NCI-H1694 (cell line): ENCODE results near the gene HAO2.
A peak's percentile ranks its signal among the peaks of the same experiment; 100 is the strongest.
"Not testable (repeated sequence)": the region's sequence is repeated elsewhere in the genome, so short reads cannot be mapped to it uniquely, and the experiment has no call there.

Experiments
- DNase-seq: peaks from one replicate; lab custom pipeline; 2025; lab: John Stamatoyannopoulos, UW

Gene HAO2

GRCh38 chr1:119368554-119368953 lies at the start of gene HAO2:
TSS of gene HAO2 (plus strand) at chr1:119368785. CDS start at chr1:119381086, 12,301 bp downstream.
- no peak for DNase-seq

- DNase-seq = no peak
These were observed 48.5 kb upstream of the HAO2 start for GRCh38 chr1:119320100-119320499.

GRCh38 chr1:119321666-119322419 lies 46.7 kb upstream of the HAO2 start:
- DNase-seq = no peak

GRCh38 chr1:119323216-119323982 lies 45.2 kb upstream of the HAO2 start:
- DNase-seq = no peak

GRCh38 chr1:119324198-119324597 lies 44.4 kb upstream of the HAO2 start:
- no peak for DNase-seq

GRCh38 chr1:119326251-119326650 lies 42.3 kb upstream of the HAO2 start:
- no peak for DNase-seq

GRCh38 chr1:119327094-119327449 lies 41.5 kb upstream of the HAO2 start:
- DNase-seq = no peak

GRCh38 chr1:119327450-119328155 lies 41.0 kb upstream of the HAO2 start:
- DNase-seq = peak; percentile 18

GRCh38 chr1:119329541-119330461 lies 38.8 kb upstream of the HAO2 start:
- no peak for DNase-seq

GRCh38 chr1:119330466-119331189 lies 38.0 kb upstream of the HAO2 start:
- DNase-seq = no peak

- DNase-seq = no peak
These were observed 37.4 kb upstream of the HAO2 start for GRCh38 chr1:119331190-119331515.

GRCh38 chr1:119331915-119332314 lies 36.7 kb upstream of the HAO2 start:
- DNase-seq = no peak

GRCh38 chr1:119332622-119333021 lies 36.0 kb upstream of the HAO2 start:
- DNase-seq = no peak

- no peak for DNase-seq
These were observed 35.3 kb upstream of the HAO2 start for GRCh38 chr1:119333163-119333896.

GRCh38 chr1:119333897-119334250 lies 34.7 kb upstream of the HAO2 start:
- not testable (repeated sequence) for DNase-seq

GRCh38 chr1:119336848-119337247 lies 31.7 kb upstream of the HAO2 start:
- no peak for DNase-seq

GRCh38 chr1:119338004-119338403 lies 30.6 kb upstream of the HAO2 start:
- DNase-seq = no peak

GRCh38 chr1:119338757-119339156 lies 29.8 kb upstream of the HAO2 start:
- no peak for DNase-seq

GRCh38 chr1:119340861-119341261 lies 27.7 kb upstream of the HAO2 start:
- no peak for DNase-seq

- DNase-seq = no peak
These were observed 27.1 kb upstream of the HAO2 start for GRCh38 chr1:119341372-119341947.
